ELR (cell line): ENCODE data around the gene FZD10.

ENCODE experiments used
- DNase-seq: peaks from one replicate; pipeline ENCODE4 v3.0.0-alpha.2; 2015; ENCODE audit warnings: low read depth

Gene FZD10, protein sequence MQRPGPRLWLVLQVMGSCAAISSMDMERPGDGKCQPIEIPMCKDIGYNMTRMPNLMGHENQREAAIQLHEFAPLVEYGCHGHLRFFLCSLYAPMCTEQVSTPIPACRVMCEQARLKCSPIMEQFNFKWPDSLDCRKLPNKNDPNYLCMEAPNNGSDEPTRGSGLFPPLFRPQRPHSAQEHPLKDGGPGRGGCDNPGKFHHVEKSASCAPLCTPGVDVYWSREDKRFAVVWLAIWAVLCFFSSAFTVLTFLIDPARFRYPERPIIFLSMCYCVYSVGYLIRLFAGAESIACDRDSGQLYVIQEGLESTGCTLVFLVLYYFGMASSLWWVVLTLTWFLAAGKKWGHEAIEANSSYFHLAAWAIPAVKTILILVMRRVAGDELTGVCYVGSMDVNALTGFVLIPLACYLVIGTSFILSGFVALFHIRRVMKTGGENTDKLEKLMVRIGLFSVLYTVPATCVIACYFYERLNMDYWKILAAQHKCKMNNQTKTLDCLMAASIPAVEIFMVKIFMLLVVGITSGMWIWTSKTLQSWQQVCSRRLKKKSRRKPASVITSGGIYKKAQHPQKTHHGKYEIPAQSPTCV

DNA sequence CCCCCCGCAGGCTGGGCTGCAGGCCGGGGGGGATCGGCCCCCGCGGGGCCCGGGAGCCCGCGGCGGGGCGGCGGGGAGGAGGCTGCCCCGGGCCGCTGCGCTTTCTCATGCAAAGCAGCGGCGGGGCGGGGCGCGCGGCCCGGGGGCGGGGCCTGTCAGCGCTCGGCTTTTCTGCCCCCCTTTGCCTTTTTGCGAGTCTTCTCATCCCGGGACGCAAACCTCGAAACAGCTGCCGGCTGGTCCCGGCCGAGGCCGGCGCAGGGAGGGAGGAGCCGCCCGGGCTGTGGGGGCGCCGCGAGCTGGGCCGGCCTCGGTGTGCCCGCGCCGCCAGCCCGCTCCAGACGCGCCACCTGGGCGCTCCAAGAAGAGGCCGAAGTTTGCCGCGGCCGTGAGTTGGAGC lies at the start of gene FZD10:
Gene FZD10, plus strand, starts transcription at position 198 of the 400 bp plus-strand sequence. CDS start 479 bp downstream, outside the sequence.
- DNase-seq: no peak

DNA sequence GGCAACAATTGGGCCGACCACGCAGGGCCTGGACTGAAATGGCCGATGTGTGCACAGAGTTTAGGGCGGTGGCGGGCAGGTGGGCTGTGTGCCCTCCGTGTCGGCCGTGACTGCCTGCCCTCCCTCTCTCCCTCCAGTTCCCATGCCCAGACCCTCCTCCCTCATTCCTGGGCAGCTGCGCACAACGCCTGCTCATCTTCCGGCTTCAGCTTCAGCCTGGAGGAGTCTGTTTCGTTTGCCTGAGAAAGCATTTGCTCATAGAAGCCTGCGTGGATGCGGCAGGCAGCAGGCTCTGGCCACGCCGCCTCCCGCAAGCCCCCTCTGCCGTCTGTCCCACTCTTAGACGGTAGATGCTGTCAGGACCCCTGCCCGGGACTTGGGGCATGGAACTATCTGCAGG lies 47.3 kb upstream of the FZD10 start:
- no peak for DNase-seq

DNA sequence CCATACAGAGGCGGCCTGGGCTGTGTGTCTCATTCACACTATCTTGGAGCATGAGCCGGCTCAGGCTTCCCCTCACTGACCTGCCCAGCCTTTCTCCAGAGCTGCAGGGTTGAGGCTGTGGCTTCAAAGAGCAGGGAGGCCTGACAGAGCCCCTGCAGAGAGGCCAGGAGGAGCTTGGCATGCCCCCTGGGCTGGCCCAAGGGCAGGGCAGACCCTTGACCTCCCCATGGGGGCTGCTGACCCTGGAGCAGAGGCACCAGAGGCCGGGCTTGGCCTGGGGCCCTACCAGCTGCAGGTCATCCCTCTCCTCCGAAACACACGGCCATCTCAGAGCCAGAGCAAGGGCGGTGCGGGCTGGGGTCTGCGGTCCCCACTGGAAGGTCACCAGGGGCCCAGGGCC lies 46.6 kb upstream of the FZD10 start:
- DNase-seq: no peak

DNA sequence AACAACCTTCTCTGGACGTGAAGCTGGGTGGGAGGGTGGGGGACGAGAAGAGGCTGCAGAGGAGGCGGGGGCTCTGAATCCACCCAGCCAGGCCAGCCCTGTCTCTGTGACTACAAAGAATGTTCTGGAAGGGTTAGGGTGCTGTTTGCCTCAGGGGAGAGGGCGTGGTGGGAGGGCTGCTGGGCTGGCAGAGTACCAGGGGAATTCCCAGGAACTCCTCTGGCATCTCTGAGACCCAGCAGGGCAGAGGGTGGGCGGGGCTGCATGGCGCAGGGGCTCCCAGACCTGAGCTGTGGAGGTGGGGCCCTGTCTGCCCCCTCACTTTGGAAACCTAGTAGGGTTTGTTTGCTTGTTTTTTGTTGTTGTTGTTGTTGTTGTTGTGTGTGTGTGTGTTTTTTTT lies 45.5 kb upstream of the FZD10 start:
- DNase-seq: no peak

DNA sequence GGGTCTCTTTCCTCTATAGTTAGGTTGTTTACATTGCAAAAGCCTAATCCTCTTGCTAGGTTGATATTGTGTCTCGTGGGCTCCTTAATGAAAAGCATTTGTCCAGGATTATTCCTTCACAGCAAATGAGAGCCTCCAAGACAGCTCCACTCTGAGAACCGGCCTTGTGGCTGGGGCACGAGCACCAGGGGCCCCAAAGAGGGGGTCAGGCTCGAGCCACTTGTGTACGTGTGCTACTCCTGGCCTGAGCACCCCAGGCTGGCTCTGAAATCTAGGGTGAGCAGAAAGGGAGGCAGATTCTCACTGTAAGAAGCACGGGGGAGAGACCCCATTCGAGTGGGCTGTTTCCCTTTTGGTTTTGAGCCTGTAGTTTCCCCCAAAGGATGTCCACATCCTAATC lies 45.0 kb upstream of the FZD10 start:
- DNase-seq: no peak

DNA sequence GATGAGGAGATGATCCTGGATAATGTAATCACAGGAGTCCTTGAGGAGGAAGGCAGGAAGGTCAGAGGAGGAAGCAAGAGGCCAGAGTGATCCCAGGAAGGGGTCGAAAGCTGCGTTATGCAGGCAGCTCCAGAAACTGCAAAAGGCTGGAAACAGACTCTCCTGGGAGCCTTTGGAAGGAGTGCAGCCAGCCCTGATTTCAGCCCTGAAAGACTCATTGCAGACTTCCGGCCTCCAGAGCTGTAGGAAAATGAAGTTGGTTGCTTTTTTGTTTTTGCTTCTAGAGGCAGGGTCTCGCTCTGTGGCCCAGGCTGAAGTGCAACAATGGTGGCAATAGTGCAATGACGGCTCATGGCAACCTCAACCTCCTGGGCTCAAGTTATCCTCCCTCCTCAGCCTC lies 44.6 kb upstream of the FZD10 start:
- no peak for DNase-seq

DNA sequence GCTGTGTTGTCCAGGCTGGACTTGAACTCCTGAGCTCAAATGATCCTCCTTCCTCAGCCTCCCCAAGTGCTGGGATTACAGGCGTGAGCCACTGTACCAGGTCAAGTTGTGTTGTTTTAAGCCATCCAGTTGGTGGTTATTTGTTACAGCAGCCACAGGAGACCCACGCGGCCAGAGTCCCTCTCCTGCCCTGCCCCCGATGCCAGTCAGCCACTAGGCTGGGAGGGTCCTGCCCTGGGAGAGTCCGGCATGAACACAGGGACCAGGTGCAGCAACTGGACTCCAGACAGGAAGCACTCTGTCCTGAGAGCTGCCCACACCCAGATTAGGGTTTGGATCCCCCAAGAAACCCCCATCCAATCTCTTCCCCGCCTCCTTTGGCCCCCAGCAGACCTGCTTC lies 44.1 kb upstream of the FZD10 start:
- DNase-seq: no peak

DNA sequence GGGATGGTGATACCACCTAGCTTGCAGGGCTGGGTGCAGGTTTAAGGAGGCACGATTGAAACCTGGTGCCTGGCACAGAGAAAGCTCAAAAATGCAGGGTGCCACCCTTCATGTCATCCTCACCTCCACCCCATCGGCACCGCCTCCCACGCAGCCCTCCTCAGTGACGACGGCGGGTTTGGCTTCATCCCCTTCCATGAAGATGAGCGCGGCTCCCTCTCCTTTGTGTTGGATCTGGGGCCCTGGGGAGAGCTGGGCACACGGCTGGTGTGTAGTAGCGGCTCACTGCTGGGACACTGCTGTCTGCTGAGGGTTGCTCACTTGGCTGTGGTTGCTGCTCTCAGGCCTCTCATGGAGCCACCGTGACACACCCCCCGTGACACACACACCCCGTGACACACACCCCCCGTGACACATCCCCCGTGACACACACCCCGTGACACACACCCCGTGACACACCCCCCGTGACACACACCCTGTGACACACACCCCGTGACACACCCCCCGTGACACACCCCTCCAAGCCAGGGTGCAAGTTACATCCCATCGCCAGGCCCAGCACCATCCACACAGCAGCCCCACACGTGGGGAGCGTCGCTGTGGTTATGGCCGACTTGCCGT lies 42.9 kb upstream of the FZD10 start:
- DNase-seq: no peak

DNA sequence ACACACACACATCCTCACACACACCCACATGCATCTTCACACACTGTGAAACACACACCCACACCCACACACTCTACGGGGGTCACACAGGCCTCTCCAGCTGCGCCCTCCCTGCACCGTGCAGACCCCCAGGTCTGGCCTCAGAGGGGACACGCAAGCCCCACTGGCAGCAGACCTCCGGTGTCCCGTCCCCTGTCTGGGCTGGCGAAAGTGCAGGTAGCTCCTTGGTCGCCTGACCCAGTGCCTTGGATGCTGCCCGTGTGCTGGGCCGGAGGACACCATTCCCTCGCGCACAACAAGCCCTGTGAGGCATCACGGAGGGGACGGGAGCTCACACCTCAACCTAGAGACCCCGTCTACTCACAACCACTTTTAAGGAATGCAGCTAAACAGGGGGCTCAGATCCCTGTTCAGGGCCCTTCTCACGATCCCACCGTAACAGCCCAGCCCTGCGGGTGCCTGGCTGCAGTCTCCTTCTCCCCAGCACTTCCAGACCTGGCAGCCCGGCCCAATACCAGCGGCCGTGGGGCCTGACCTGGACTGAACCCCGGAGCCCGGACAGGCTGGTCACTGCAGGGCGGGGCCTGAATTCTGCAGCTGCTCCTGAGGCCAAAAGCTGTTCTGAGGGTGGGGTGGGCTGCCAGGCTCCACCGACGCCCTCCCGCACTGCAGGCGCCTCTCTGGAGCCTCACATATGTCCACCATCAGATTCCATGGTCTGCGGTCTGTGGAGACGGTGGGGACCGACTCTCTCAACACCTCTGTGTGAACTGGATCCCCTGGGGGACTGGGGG lies 42.1 kb upstream of the FZD10 start:
- DNase-seq: no peak

DNA sequence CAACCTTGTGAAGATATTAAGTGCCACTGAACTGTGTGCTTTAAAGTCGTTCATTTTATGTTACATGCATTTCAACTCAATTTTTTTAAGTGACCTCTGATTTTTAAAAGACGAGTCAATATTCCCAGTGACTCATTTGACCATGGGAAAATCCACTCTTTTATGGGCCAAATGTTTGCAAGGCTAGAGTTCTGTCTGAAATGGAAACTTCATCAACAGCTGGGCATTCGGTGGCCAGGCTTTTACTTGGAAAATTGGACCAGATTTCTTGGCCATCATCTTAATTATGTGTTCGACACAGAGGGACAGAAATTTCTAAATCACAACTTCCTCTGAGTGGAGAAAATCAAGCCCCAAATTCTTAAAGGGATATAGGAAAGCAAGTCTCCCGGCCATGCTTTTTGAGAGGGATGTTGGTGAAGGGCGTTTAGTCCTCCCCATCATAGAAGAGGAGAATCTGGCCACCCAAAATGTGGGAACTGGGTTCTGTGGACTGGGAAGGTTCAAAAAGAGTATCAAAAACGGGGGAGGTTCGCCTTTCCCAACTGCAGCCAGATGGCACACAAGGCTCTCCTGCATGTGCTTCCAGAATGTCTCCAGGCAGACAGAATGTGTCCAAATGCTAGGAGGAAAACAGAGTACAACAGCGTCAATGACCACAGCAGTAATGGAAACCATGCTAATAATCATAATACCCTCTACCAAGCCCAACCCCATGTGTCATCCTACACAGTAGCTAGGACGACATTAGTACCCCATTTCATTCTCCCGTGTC lies 40.9 kb upstream of the FZD10 start:
- DNase-seq: no peak

DNA sequence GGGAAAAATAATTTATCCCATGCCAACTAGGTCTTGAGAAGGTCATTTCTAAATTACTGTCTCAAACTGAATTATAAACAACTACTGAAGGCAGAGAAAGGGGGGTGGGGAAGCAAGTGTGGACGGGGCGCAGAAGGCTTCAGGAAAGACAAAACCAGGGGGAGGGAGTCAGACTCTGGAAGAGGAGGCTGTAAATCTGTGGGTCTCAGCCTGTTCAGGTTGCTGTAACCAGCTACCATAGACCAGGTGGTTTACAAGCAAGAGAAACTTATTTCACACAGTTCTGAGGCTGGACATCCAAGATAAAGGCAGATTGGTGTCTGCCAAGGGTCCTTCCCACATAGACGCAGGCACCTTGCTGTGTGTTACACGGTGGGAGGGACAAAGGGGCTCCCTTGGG lies 39.9 kb upstream of the FZD10 start:
- DNase-seq: no peak

DNA sequence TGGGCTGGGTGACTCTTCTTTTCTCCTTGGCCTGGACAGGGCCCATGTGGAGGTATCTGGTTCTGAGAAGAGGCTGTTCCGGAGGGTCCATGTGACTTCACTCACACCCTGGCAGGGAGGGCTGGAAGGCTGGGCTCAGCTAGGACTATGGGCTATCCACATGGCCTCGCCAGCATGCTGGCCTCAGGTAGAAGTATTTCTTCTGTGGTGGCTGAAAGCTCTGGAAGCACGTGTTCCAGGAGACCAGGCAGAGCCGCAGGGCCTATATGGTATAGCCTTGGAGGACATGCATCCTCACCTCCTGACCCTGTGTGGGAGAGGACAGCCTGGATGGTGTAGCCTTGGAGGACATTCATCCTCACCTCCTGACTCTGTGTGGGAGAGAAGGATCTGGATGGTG lies 38.2 kb upstream of the FZD10 start:
- DNase-seq: no peak

DNA sequence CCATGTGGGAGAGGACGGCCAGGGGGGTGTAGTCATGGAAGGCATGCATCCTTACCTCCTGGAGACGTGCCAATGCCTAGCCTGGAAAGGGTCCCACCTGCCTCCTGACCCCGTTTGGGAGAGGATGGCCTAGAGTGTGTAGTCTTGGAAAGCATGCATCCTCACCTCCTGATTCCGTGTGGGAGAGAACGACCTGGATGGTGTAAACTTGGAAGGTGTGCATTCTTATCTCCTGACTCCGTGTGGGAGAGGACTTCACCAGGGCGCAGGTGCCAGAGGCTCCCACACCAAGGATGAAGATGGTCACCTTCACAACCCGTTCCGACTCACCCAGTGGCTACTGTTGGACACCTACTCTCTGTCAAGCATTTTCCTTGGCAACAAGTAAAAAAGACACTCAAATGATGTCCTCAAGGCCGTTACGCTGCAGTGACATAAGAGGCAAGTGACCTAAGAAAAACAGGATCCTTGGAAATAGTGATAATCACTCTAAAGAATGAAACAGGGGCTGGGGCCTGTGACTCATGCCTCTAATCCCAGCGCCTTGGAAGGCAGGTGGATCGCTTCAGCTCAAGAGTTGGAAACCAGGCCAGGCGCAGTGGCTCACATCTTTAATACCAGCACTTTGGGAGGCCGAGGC lies 37.5 kb upstream of the FZD10 start:
- DNase-seq: no peak

DNA sequence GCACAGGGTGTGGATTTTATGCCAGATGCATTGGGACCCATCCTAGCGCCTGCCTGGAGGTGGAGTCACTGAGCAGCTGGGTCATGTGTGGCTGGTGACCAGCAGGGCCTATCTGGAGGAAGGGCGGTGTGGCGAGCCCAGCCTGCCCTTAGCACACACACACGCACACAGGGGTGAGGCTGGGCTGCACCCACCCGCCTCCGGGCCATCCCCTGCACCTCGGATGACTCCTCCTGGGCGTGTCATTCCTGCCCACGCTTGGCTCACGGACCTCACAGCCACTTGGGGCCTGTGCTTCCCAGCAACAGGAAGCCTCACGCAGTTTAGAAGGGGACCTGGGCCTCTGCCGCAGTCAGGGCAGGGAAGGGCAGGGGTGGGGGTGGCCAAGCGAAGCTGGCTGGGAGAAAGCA lies 36.2 kb upstream of the FZD10 start:
- DNase-seq: no peak

DNA sequence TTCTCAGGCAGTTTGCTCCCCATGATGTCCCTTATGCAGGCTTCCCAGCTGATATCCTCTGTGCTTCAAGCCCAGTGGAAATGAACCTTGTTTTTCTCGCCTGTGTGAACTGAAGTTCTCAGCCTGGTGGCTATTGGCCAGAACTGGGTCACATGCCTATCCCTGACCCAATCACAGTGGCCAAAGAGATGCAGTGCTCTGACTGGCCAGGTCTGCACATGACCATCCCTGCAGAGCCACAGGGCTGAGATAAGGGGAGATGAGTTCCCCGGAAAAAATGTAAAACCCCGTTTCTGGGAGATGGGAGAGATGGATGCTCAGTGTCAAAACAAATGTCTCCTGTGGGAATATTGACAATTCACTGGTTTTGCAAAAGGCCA lies 34.7 kb upstream of the FZD10 start:
- no peak for DNase-seq

DNA sequence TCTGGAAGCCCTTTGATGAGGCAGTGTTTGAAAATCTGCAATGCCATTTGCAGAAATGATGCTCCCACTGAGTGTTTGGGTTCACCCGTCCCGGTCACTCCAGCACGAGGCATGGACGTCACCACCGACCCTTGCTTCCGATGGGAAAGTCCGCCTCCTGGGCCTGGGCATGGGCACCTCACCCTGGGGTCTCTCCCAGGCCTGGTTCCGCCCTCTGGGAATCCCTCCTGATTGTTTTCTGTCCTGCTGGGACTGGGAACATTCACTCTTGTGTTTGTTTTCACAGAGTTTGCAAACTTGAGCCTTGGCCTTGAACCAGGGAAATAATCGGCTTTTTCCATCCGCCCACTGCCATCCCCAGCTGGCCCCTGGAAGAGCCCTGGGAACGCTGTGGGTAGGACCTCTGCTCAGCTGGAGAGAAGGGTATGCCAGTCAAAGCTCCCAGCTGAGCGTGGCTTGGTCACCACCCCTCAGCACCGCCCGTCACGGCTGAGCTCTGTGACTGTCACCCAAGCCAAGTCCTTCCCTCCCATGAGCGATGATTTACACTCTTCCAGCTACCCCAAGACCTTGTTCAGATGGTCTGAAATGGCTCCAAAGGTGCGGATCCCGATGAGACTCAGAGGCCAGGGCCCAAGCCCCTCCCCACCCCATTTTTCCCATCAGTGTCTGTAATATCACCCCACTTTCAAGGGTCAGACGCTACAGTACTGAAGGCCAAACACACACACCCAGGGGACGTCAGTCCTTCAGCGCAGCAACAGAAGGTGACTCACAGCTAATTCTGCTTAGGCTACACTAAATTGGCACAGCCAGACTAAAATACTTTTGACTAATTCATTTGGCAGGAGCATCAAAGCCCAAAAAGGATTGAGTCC lies 34.1 kb upstream of the FZD10 start:
- DNase-seq: no peak

DNA sequence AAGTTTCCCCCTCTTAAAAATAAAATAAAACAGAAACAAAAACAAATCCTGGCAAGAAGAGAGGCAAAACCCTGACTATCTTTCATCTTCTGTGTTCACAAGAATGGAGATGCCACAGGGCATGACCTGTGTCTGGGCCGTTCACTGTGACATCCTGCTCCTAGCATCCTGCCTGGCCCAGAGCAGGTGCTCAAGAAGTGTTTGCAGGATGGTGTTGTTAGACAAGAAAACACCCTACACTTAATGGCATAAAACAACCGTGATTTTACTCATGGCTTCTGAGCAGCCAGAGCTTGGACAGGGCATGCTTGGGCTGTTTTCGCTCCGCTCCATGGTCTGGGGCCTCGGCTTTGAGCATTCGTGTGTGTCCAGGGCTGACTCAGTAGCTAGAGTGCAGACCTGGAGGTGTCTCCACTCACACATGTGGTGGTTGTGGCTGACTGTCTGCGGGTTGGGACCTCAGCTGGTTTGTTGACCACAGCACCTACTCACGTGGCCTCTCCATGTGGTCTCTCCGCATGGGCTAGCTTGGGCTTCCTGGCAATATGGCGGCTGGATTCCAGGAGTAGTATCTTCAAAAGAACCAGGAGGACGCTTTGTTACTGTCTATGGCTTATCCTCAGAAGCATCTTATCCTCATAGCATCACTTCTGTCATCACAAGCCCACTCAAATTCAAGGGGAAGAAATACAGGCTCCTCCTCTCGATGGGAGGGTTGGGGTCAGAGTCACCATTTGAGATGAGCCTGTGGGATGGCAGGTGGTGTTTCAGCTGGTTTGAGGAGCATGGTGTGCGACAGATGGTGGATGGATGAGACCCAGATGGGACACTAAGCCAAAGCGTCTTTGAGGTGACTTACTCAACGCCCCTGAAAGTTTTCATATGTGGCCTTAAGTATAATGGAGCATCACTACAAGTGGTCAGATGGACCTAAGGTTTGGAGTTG lies 33.2 kb upstream of the FZD10 start:
- no peak for DNase-seq

DNA sequence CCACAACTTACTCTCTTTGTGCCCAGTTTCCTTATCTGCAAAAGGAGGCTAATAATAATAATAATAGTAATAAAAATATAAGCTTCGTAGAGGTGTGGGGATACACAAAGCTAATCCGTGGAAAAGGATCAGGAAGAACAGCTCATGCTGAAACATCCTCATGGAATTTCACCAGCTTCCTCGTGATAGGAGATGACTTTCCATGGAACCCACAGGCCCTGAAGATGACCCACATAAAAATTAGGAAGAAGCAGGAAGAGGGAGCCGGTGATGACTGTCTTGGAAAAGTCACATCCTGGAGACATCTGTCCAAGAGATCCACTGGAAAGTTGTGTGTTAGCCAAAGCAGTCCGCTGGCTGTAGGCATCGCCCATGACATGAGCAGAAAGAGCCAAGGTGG lies 31.9 kb upstream of the FZD10 start:
- no peak for DNase-seq

DNA sequence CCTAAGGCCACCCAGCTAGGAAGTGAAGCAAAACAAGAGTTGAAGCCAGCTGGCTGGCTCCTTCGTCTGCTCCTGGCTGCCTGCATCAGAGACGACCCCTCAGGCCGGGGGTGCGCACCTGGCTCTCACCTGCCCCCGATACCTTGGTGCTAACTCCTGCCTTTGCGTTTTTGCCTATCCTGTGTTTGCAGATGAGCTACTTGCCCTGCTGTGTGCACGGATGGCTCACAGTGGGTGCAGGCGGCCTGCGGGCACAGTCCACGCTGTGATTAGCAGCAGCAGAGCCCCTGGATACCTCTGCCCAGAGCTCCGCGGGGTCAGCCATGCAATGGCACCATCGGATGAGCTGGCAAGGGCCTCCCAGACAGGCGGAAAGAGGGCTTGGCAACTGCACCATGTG lies 31.2 kb upstream of the FZD10 start:
- no peak for DNase-seq
